Stimulated activated CD4-positive, alpha-beta T cell treated with anti-CD3 and anti-CD28 coated beads, Interleukin-4, amount 100 ng/mL, for 24 hours (primary cell): ENCODE results near the gene ZMIZ1.
A peak's percentile ranks its signal among the peaks of the same experiment; 100 is the strongest.

ENCODE experiments used
- DNase-seq: peaks from one replicate; pipeline ENCODE4 v3.0.0-alpha.2; 2020

The ZMIZ1 gene

GRCh38 chr10:79314761-79315601 is 246.2 kb downstream of the ZMIZ1 start:
- DNase-seq: no peak

- no peak for DNase-seq
Measured at GRCh38 chr10:79315602-79315920, 246.8 kb downstream of the ZMIZ1 start.

DNA sequence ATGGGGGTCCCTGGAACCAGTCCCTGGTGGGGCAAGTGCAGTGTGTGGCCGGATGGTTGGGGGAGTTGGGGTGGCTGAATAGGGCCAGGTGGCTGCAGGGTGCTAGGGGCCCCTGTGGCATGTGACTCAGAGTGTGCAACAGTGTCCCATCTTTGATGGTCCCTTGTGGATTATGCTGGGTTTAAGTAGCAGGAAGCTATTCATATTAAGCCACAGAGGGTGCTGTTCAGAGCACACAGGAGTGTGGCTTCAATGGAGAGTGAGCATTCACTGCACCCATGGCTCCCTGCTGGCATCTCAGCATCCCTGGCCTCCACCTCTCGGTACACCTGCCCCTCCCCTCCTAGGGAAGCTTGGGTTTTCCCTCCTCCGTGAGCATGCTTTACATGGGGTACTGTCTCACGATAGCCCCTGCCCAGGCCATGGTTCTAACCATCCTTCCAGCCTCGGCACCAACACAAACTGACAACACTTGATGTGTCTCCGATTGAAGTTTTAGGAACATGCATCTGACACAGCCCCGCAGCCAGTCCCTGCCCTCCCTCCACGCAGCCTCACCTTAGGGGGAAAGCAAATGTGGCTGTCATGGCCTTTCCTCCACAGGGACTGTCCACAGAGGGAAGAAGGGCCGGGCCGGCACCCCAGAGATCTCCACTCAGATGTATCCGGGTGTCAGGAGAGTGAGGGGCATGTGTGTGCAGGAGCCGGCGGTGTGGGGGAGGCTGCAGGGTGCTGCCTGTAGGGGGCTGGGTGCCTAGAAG is 248.1 kb downstream of the ZMIZ1 start:
- peak; percentile 9 for DNase-seq

DNA sequence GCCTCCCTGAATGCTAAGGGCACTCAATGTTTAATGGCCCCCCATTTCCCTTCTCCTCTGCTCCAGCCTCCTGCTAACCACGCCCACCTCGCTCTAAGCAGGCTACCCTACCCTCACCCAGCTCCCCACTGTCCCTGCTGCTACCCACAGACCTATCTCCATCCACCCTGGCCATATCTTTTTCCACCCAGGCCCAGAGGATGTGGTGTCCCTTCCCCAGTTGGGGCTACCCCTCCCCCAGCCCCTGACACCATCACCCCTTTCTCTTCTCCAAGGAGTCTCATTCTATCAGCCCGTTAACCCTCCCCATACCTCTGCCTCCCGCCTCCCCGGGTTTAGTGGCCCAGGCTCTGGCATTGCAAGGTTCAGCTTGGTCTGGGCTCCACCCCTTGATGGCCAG is 249.6 kb downstream of the ZMIZ1 start:
- no peak for DNase-seq

DNA sequence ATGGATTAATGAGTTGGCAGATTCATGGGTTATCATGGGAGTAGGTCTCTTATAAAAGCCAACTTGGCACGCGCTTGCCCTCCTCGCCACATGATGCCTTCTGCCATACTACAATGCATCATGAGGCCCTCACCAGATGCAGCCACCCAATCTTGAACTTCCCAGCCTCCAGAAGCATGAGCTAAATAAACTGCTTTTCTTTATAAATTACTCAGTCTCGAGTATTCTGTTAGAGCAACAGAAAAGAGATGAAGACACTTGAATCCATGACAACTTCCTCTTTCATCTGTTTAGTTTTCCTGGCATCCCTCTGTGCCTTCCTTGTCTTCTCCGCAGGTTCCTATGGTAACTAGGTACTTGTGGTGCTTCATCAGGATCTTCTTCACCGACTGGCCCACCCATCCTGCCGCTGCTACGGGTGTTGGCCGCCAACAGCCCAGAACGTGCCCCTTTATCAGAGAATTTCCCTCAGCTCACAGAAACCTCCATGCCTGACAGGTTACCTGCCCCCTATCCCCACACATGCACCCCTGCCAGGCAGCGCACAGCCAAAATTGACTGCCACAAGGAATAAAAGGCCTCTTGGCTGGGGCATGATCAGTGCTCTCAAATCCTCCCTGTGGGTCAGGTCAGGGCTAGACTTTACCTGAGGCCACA is 250.5 kb downstream of the ZMIZ1 start:
- no peak for DNase-seq

- DNase-seq: no peak
Measured at GRCh38 chr10:79320316-79320715, 251.6 kb downstream of the ZMIZ1 start.

DNA sequence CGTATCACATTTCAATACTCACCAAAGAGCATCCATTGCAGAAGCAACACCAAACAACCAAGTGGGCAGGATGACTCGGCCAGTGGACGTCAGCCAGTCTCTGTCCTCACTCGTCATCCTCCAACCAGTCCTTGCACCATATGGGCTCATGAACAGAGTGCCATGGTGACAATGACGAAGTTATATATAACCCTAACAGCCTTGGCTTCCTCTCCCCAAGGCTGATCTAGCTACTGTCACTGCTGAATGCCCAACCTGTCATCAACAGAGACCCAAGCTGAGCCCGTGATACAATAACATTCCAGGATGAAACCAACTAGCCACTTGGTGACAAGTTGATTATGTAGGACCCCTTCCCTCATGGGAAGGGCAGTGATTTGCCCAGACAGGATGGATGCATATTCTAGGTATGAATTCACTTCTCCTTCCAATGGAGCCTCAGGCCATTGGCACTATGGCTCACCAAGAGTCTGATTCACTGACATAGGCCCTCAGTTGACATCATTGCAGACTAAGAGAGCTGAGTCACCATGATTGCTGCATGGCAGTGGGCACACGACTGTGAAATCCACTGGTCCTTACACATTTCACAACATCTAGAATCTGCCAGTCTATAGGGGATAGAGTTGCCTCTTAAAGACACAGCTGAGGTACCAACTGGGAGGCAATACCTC is 252.2 kb downstream of the ZMIZ1 start:
- DNase-seq: peak; percentile 50

- DNase-seq: no peak
Measured at GRCh38 chr10:79321494-79321882, 252.7 kb downstream of the ZMIZ1 start.

DNA sequence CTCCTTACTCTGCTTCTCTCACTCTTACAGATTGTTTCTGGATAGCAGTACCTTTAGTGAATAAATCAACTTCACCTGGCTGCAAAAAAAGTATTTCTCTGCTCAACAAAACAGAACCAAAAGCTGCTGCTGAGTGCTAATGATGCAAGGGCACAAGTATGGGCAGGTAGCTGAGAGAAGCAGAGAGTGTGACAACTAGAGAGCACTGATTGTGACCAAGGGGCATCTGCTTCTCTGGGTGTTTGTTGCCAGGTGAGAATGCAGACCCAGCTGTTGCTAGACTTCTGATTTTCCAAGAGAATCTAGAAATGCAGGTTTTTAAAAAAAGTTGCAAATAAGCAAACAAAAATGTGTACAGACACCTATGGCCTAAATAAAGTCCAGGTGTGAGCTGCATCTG is 253.2 kb downstream of the ZMIZ1 start:
- DNase-seq: no peak

DNA sequence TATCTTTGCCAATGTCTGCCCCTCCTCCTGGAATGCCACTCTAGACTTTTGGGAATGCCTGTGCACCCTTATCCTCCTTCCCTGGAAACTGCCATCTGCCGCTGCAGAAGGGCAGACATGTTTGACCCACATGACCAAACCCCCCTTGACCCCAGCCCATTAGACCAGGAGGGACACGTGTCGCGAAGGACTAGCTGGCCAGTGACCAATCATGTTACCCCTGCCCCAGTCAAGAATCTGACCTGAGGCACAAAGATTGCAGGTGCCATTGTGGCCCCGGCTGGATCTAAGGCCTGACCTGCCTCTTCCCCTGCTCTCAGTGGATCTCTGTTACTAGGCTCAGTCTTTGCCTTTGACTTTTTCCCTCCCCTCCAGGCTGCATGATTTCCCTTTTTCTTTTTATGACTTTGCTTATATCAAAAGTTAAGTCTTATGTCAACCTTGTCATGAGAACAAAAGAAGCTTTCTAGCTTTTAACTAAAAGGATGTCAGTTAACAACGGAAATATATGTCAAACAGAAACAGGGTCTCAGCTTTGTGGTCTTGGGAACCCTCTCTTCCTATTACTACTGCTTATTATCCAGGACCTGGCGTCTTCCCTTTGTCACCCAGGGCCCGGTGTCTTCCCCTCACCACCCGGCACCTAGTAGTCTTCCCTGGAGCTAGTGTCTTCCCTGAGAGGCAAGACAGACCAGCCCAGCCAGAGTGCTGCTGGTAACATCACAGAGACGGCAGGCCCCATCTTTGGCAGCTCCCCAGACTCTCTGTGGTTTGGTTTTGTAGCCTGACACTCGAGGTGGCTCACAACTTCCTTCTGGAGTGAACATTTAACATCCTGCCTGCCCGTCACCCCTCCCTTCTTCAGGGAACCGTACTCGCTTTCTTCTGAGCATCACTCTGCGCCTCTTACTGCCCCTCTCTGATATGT is 254.1 kb downstream of the ZMIZ1 start:
- peak; percentile 80 for DNase-seq

- DNase-seq: no peak
Measured at GRCh38 chr10:79323602-79324001, 254.8 kb downstream of the ZMIZ1 start.

- DNase-seq: no peak
Measured at GRCh38 chr10:79324032-79324695, 255.4 kb downstream of the ZMIZ1 start.

DNA sequence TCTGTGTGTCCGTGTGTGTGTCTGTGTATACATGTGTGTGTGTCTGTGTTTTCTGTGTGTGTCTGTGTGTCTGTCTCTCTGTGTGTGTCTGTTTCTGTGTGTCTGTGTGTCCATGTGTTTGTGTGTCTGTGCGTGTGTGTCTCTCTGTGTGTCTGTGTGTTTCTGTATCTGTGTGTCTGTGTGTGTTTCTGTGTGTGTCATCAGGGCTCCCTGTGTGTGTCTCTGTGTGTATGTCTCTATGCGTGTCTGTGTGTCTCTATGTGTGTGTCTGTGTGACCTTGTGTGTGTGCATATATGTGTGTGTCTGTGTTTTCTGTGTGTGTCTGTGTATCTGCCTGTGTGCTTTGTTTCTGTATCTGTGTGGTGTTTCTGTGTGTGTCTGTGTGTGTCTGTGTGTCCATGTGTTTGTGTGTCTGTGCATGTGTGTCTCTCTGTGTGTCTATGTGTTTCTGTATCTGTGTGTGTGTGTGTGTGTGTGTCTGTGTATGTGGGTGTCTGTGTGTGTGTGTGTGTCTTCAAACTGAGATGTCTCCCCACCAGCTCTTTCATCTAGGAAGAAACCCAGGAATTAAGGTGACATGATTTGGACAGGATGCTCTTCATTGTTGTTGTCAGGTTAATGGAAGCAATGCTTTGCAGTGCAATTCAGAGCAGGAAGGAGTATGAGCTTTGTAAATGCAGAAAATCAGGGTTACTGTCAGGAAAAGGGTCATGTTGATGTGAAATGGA is 257.8 kb downstream of the ZMIZ1 start:
- no peak for DNase-seq

DNA sequence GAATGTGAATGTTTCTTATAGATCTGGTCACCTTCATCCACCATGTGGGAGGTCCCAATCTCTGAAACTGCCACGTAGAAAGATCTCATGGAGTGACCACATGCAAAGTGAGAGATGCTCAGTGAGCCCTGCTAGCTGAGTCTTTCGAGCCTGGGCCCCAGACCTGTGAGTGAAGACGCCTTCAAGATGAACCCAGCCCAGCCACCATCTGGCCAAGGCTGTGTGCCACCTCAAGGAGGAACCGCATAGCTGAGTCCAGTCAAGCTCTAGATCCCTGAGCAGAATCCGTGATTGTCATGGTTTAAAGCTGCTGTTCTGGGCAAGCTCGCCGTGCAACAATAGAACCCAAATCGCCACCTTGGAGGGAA is 258.3 kb downstream of the ZMIZ1 start:
- DNase-seq: no peak

DNA sequence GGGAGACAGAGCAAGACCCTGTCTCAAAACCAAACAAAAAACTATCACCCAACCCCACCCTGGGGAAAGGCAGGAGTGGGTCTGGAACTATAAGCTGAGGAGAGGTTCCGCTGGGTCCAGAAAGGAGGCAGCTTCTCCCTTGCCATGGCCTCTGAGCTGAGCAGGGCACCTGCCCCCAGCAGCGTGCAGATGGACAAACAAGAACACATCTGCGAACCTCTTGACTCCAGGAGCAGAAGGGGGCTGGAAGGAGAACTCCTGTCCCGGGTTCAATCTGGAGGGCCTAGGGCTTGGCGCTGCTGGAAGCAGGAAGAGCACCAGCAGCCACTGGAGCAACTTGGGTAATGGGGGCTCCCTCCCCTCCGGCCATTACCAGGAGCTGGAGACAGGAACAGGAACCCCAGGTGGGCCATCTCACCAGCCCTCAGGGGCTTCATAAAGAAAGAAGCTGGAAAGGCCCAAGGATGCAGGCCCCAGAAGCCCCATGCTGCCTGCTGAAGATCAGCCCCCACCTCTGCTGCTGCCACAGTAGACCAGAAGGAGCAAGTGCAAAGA is 259.5 kb downstream of the ZMIZ1 start:
- no peak for DNase-seq

GRCh38 chr10:79328737-79329504 is 260.2 kb downstream of the ZMIZ1 start:
- DNase-seq: no peak

DNA sequence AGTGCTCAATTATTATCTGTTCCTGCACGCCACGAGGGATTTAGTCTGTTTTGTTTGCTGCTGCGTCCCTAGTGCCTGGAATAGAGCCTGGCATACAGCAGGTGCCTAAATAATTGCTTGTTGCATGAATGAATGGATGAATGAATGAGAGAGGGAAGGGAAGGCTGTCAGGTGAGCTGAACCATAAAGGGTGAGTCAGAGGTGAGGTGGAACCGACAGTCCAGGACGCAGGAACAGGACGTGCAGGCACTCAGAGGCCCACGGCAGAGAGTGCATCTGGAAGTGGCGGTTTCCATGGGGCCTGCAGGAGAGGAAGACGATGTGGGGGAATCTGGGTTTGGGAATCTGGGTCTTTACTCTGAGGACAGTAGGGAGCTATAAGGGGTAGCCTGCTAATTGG is 260.8 kb downstream of the ZMIZ1 start:
- no peak for DNase-seq

- DNase-seq: no peak
Measured at GRCh38 chr10:79331226-79331625, 262.5 kb downstream of the ZMIZ1 start.

DNA sequence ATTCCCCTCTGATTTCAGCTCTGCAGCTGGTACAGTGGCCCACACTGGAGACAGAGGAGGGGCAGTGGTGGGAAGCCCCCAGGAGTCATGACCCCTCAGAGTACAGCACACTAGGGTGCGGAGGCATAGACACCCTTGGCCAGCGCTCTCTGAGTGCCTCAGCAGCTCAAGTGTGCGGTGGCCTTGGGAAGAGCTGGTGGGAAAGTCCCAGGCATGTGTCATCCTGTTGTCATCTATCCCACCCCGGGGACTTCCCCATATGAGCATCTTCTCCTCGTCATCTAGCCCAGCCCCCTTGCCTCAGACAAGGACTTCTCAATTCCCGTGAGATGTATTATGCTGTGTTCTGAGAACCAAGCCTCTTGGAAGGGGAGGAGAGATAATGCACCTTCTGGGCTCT is 262.9 kb downstream of the ZMIZ1 start:
- peak; percentile 92 for DNase-seq
